Measurements from ENCODE around the gene KCNMA1. TPM values are rescaled to one million over a fixed set of nuclear protein-coding genes. Genes with fewer than 3 reads are reported as not detected.

Gene KCNMA1
- total RNA-seq, 1 experiment from 2014 or later, result 143 TPM

GRCh38 chr10:77114181-77114821, 523.3 kb downstream of the KCNMA1 start:
- DNase-seq (no peak), ATAC-seq (no peak)
- H3K9ac ChIP-seq (ENCODE audit: low read length), result no peak overlapping the region
- H3K79me2 ChIP-seq (ENCODE audit: low read length), result no peaks in the 10 kb centered on the region
- H4K20me1 ChIP-seq (ENCODE audit: low read length), result no peaks in the 10 kb centered on the region
- H3F3A ChIP-seq (ENCODE audit: low read length, unreplicated experiment), result peaks cover 8% of the 10 kb centered on the region
- H3K9me2 ChIP-seq (replicated peaks; ENCODE audit: low read length), result no peaks in the 10 kb centered on the region
- no TSS peak for BruUV-seq (replicated peaks)
- intact Hi-C loops (cut with micrococcal nuclease), result loop anchor here (5.0 to 10.0 kb wide), 9 partner anchors 52 to 1712 kb away; partner anchors contain the start of gene ZNF503
- no peak overlapping the region for H2AFZ ChIP-seq (ENCODE audit: low read length)
- CTCF ChIA-PET, result interaction anchor here (0.6 to 0.9 kb wide), 3 partner anchors 15 to 110 kb away, joined by 3 to 4 read pairs (median 3); no protein-coding TSS in a partner anchor
- TF ChIP-seq EZH2 (IDR thresholded peaks at IDR 0.05; ENCODE audit: low read length, unreplicated experiment), result no peak
- H3K27me3 ChIP-seq (ENCODE audit: low read length), result no peaks in the 10 kb centered on the region
- no peaks in the 10 kb centered on the region for H3K9me3 ChIP-seq (ENCODE audit: low read length)
- H3K4me2 ChIP-seq (ENCODE audit: low read length), result no peak overlapping the region
- H3K4me3 ChIP-seq (ENCODE audit: low read length), result no peak overlapping the region
- H3K36me3 ChIP-seq (ENCODE audit: low read depth, low read length), result no peaks in the 10 kb centered on the region
- peaks cover 34% of the 10 kb centered on the region for H3K4me1 ChIP-seq (ENCODE audit: insufficient read depth, low read length)
- POLR2A ChIA-PET (ENCODE audit: unreplicated experiment), result no interaction called here
- H3K27ac ChIP-seq (ENCODE audit: low read length), result no peak overlapping the region

GRCh38 chr10:77111611-77112550, 525.7 kb downstream of the KCNMA1 start:
- Histone ChIP-seq H3K9ac (ENCODE audit: low read length) (peak overlapping the region; percentile 26), H3K36me3 (ENCODE audit: low read depth, low read length) (no peaks in the 10 kb centered on the region), H3K79me2 (ENCODE audit: low read length) (no peaks in the 10 kb centered on the region), H2AFZ (ENCODE audit: low read length) (peak overlapping the region; percentile 41), H3F3A (ENCODE audit: low read length, unreplicated experiment) (peaks cover 8% of the 10 kb centered on the region), H3K4me3 (ENCODE audit: low read length) (peak overlapping the region; percentile 4; the same call in 1 of the 2 replicates), H3K9me3 (ENCODE audit: low read length) (no peaks in the 10 kb centered on the region), H3K9me2 (replicated peaks; ENCODE audit: low read length) (no peaks in the 10 kb centered on the region), H3K27me3 (ENCODE audit: low read length) (no peaks in the 10 kb centered on the region), H4K20me1 (ENCODE audit: low read length) (no peaks in the 10 kb centered on the region), H3K4me1 (ENCODE audit: insufficient read depth, low read length) (peaks cover 25% of the 10 kb centered on the region), H3K4me2 (ENCODE audit: low read length) (peak overlapping the region; percentile 57), H3K27ac (ENCODE audit: low read length) (peak overlapping the region; percentile 69)
- DNase-seq (peak; percentile 99), ATAC-seq (peak; percentile 78)
- TF ChIP-seq EZH2 (IDR thresholded peaks at IDR 0.05; ENCODE audit: low read length, unreplicated experiment), result no peak
- peak; percentile 100 for TF ChIP-seq CTCF (conservative IDR thresholded peaks at IDR 0.05; ENCODE audit: low read depth, low read length)
- TF ChIP-seq EZH2phosphoT487 (IDR thresholded peaks at IDR 0.05; ENCODE audit: borderline replicate concordance, low read length), result no peak
- intact Hi-C loops (cut with micrococcal nuclease), result loop anchor here (1.0 to 10.0 kb wide), 16 partner anchors 48 to 1710 kb away; partner anchors contain the start of gene ZNF503
- POLR2A ChIA-PET (ENCODE audit: unreplicated experiment), result interaction anchor here (0.7 kb wide), 1 partner anchor 49 kb away, joined by 3 read pairs; no protein-coding TSS in a partner anchor
- CTCF ChIA-PET, result interaction anchor here (0.6 to 1.0 kb wide), 3 partner anchors 49 to 471 kb away, joined by 3 to 9 read pairs (median 4); no protein-coding TSS in a partner anchor
- no TSS peak for BruUV-seq (replicated peaks)

DNA sequence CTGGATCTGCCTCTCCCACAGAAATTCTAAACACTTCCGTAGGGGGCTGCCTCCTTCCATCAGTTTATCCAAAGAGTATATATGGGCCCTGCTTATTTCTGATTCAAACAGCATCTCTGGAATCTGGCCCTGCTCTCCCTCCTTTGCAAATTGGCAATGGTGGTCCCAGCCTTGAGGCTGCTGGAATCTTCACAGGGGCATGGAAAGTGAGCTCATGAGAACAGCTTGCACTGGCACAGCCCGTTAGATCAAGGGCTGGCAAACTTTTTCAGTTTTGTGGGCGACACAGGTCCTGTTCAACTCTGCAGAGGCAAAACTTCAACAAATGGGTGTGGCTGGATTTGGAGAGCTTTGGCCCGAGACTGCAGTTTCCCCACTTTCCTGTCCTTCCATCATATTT, 526.9 kb downstream of the KCNMA1 start:
- H3K36me3 ChIP-seq (ENCODE audit: low read depth, low read length), result no peaks in the 10 kb centered on the region
- H3K9me3 ChIP-seq (ENCODE audit: low read length), result no peaks in the 10 kb centered on the region
- no peak overlapping the region for H3K4me2 ChIP-seq (ENCODE audit: low read length)
- H3K4me3 ChIP-seq (ENCODE audit: low read length), result no peak overlapping the region
- TF ChIP-seq EZH2 (IDR thresholded peaks at IDR 0.05; ENCODE audit: low read length, unreplicated experiment), result no peak
- TF ChIP-seq CTCF (conservative IDR thresholded peaks at IDR 0.05; ENCODE audit: low read depth, low read length), result no peak
- TF ChIP-seq EZH2phosphoT487 (IDR thresholded peaks at IDR 0.05; ENCODE audit: borderline replicate concordance, low read length), result no peak
- intact Hi-C loops (cut with micrococcal nuclease), result loop anchor here (5.0 to 10.0 kb wide), 9 partner anchors 48 to 1708 kb away; partner anchors contain the start of gene ZNF503
- CTCF ChIA-PET, result interaction anchor here (1.0 kb wide), 1 partner anchor 106 kb away, joined by 3 read pairs; no protein-coding TSS in a partner anchor
- ATAC-seq, result no peak
- no peaks in the 10 kb centered on the region for H3K9me2 ChIP-seq (replicated peaks; ENCODE audit: low read length)
- no TSS peak for BruUV-seq (replicated peaks)
- H3K79me2 ChIP-seq (ENCODE audit: low read length), result no peaks in the 10 kb centered on the region
- H3F3A ChIP-seq (ENCODE audit: low read length, unreplicated experiment), result peaks cover 8% of the 10 kb centered on the region
- peaks cover 20% of the 10 kb centered on the region for H3K4me1 ChIP-seq (ENCODE audit: insufficient read depth, low read length)
- no peaks in the 10 kb centered on the region for H4K20me1 ChIP-seq (ENCODE audit: low read length)
- no peaks in the 10 kb centered on the region for H3K27me3 ChIP-seq (ENCODE audit: low read length)
- no peak overlapping the region for H3K27ac ChIP-seq (ENCODE audit: low read length)
- POLR2A ChIA-PET (ENCODE audit: unreplicated experiment), result no interaction called here
- no peak overlapping the region for H3K9ac ChIP-seq (ENCODE audit: low read length)
- no peak overlapping the region for H2AFZ ChIP-seq (ENCODE audit: low read length)
- no peak for DNase-seq

Measured in PC-3 (cell line).